ENCODE data around the gene BUB1B. TPM values are rescaled to one million over a fixed set of nuclear protein-coding genes. Genes with fewer than 3 reads are reported as not detected.

Gene BUB1B
- total RNA-seq, 2 experiments from 2014 or later, result 102 to 106 TPM

DNA sequence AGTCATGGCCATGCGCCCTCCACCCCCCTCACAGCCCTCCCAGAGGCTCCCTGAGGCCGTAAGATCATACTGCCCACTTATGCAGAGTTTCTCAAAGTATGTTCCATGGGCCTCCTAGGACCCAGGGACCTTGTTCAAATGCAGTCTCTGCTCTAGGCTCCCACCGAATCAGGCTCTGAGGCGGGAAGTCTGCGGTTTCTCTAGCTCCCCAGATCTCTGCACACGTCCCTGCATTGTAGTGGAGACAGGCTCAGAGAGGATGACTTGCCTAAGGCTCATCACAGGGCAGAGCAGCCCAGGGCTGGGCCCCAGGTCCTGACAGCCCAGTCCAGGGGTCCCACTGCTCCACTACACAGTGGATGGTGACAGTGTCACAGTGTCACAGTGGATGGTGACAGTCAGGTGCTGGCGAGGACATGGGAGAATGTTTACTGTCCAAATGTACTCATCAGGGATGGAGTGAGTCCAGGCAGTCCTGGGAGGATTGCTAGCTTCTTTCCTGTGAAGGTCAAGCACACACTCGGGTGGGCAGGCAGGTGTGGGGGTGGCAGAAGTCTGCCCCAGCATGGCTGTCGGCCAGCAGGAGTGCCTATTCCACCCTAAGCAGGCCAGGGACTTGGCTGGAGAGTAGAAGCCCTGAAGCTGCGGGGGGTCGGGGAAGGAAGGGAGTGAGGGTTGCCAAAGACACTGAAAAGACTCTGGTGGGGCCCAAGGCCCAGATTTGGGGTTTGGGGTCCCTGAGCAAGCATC lies 109.6 kb downstream of the BUB1B start:
- Mint-ChIP-seq H3K4me1 (ENCODE audit: low read depth) (no peaks in the 10 kb centered on the region), H3K36me3 (ENCODE audit: low read depth) (no peaks in the 10 kb centered on the region), H3K4me3 (no peak overlapping the region), H3K9me3 (no peaks in the 10 kb centered on the region), H3K27me3 (ENCODE audit: low read depth) (no peaks in the 10 kb centered on the region), H3K27ac (no peak overlapping the region)
- DNase-seq, result no peak
- intact Hi-C loops (cut with micrococcal nuclease), result no loop called here
- CTCF ChIA-PET, result interaction anchor here (1.0 to 12.6 kb wide), 7 partner anchors 9 to 225 kb away, joined by 3 to 365 read pairs (median 4); partner anchors contain the start of genes CCDC9B and PLCB2

Other genes starting within 250 kb of the BUB1B start
- gene GPR176, start 240.8 kb upstream of the BUB1B start, total RNA-seq, result under 1 TPM; 0.17 to 0.24 TPM
- gene EIF2AK4, start 227.0 kb upstream of the BUB1B start, total RNA-seq, result 10 to 100 TPM; 27.4 to 27.6 TPM
- 100 to 1,000 TPM; 185 to 198 TPM for gene SRP14, start 121.9 kb upstream of the BUB1B start, total RNA-seq
- gene BMF, start 52.2 kb upstream of the BUB1B start, total RNA-seq, result 10 to 100 TPM in 1 of 2 experiments, 1 to 10 TPM in 1; 9.4 to 10.3 TPM
- gene PAK6, start 78.0 kb downstream of the BUB1B start, total RNA-seq, result not detected
- not detected for gene ANKRD63, start 122.0 kb downstream of the BUB1B start, total RNA-seq
- gene PLCB2, start 146.9 kb downstream of the BUB1B start, total RNA-seq, result 10 to 100 TPM; 55.0 to 56.7 TPM
- gene INAFM2, start 162.6 kb downstream of the BUB1B start, total RNA-seq, result 1 to 10 TPM; 4.9 to 6.5 TPM
- 1 to 10 TPM; 1.9 to 2.2 TPM for gene CCDC9B, start 179.9 kb downstream of the BUB1B start, total RNA-seq
- not detected for gene PHGR1, start 190.0 kb downstream of the BUB1B start, total RNA-seq
- gene DISP2, start 197.2 kb downstream of the BUB1B start, total RNA-seq, result under 1 TPM in 1 of 2 experiments, not detected in 1; 0.02 TPM
- gene KNSTRN, start 221.7 kb downstream of the BUB1B start, total RNA-seq, result 10 to 100 TPM; 60.7 to 62.1 TPM
- gene IVD, start 244.7 kb downstream of the BUB1B start, total RNA-seq, result 10 to 100 TPM; 33.1 to 34.1 TPM

Measured in activated naive CD4-positive, alpha-beta T cell treated with anti-CD3 and anti-CD28 coated beads for 36 hours (primary cell).